HepG2 (cell line): ENCODE measurements around the gene SLC28A1. TPM values are rescaled to one million over a fixed set of nuclear protein-coding genes. Genes with fewer than 3 reads are reported as not detected.

Source experiments
- CCDC6 ChIP-seq: sonication (generic); formaldehyde crosslinking; IDR thresholded peaks from 2 replicates; pipeline ENCODE4 v1.8.1; 2022; ENCODE audit warnings: mild to moderate bottlenecking, missing genetic modification reagents, moderate library complexity
- CHD2 ChIP-seq: IDR thresholded peaks from 2 replicates; pipeline ENCODE4 v1.6.1; 2011; ENCODE audit warnings: low read depth, low read length, improper control_type of control experiment
- CREM ChIP-seq, 2 experiments: sonication (generic) in 1 of 2; formaldehyde crosslinking in 1 of 2; IDR thresholded peaks; 2 replicates each; pipeline versions ENCODE4 v1.4.0 to v1.6.1; 2016 to 2020; ENCODE audit warnings: antibody characterized with exemption in 1 of 2, mild to moderate bottlenecking in 1 of 2, missing genetic modification reagents in 1 of 2
- HBP1 ChIP-seq: IDR thresholded peaks from 2 replicates; pipeline ENCODE4 v1.6.1; 2016; ENCODE audit warnings: low read depth, control low read depth
- ISL2 ChIP-seq: sonication (generic); formaldehyde crosslinking; IDR thresholded peaks from 2 replicates; pipeline ENCODE4 v1.5.0; 2020; ENCODE audit warnings: missing genetic modification reagents
- MLX ChIP-seq: IDR thresholded peaks from 2 replicates; pipeline ENCODE4 v1.6.1; 2016
- MNT ChIP-seq: fragments of 450-650 bp; IDR thresholded peaks from 2 replicates; pipeline ENCODE4 v1.6.1; 2016
- MTERF4 ChIP-seq: sonication (generic); formaldehyde crosslinking; IDR thresholded peaks from 2 replicates; pipeline ENCODE4 v1.8.0; 2023; ENCODE audit warnings: mild to moderate bottlenecking, missing genetic modification reagents
- PHF8 ChIP-seq: sonication (generic); formaldehyde crosslinking; IDR thresholded peaks from 2 replicates; pipeline ENCODE4 v1.5.0; 2020; ENCODE audit warnings: missing genetic modification reagents
- PLRG1 ChIP-seq: fragments of 450-650 bp; conservative IDR thresholded peaks from 2 replicates; pipeline ENCODE4 v1.6.1; 2016
- REL ChIP-seq: sonication (generic); formaldehyde crosslinking; conservative IDR thresholded peaks from 2 replicates; pipeline ENCODE4 v1.8.0; 2022; ENCODE audit warnings: mild to moderate bottlenecking, missing genetic modification reagents, moderate library complexity
- TIGD3 ChIP-seq: sonication (generic); formaldehyde crosslinking; IDR thresholded peaks from 2 replicates; pipeline ENCODE4 v1.5.1; 2020; ENCODE audit warnings: mild to moderate bottlenecking, missing genetic modification reagents, borderline replicate concordance
- ZBTB1 ChIP-seq: sonication (generic); formaldehyde crosslinking; IDR thresholded peaks from 2 replicates; pipeline ENCODE4 v1.4.0; 2020; ENCODE audit warnings: missing genetic modification reagents, borderline replicate concordance
- ZBTB39 ChIP-seq: sonication (generic); formaldehyde crosslinking; IDR thresholded peaks from 2 replicates; pipeline ENCODE4 v1.5.0; 2020; ENCODE audit warnings: missing genetic modification reagents
- ZNF275 ChIP-seq: sonication (generic); formaldehyde crosslinking; IDR thresholded peaks from 2 replicates; pipeline ENCODE4 v1.8.0; 2022; ENCODE audit warnings: missing genetic modification reagents, mild to moderate bottlenecking, inconsistent platforms, borderline replicate concordance
- ZNF552 ChIP-seq: sonication (generic); formaldehyde crosslinking; IDR thresholded peaks from 2 replicates; pipeline ENCODE4 v1.9.0; 2022; ENCODE audit warnings: missing genetic modification reagents, mild to moderate bottlenecking, borderline replicate concordance
- ZNF740 ChIP-seq: sonication (generic); formaldehyde crosslinking; IDR thresholded peaks from 2 replicates; pipeline ENCODE4 v1.4.0; 2020; ENCODE audit warnings: missing genetic modification reagents
- ZZZ3 ChIP-seq: sonication (generic); formaldehyde crosslinking; IDR thresholded peaks from 2 replicates; pipeline ENCODE4 v1.4.0; 2020; ENCODE audit warnings: missing genetic modification reagents, mild to moderate bottlenecking, borderline replicate concordance
- polyA plus RNA-seq, 8 experiments: library from polyadenylated mRNA; depleted of rRNA in 3 of 8; stranded (reverse) in 7 of 8; unstranded in 1 of 8; fragments of >200 nt; fragmentation: Illumina TruSeq in 4 of 8; extraction: Trizol in 4 of 8; gene quantifications; 2 replicates each; pipeline versions ENCODE4 v1.2.1 to v1.2.3, GENCODE V29; 2011 to 2016; ENCODE audit warnings: low read depth in 4 of 8, missing spikeins in 1 of 8, mixed read lengths in 1 of 8; ENCODE audit not compliant: insufficient read depth in 1 of 8
- total RNA-seq, 5 experiments: library from RNA; depleted of rRNA; stranded (reverse); fragments of >200 nt; fragmentation: Illumina TruSeq; extraction: Trizol; gene quantifications; 2 replicates each; pipeline ENCODE4 v1.2.3, GENCODE V29; 2016; ENCODE audit warnings: low read depth in 1 of 5

SLC28A1 gene
- total and polyA plus RNA-seq, 2 of the 13 experiments (the other 11 are each of a cell fraction or from before 2014, with no cell fraction given): 0.31 to 5.8 TPM

- TF ChIP-seq ZNF275 (CRISPR knock-in tag) (0 out of 2 replicates have a peak, but pooled peaks have one; percentile 64), CCDC6 (CRISPR knock-in tag) (peak; percentile 43; the same call in 1 of the 2 replicates), ZNF740 (0 out of 2 replicates have a peak, but pooled peaks have one; percentile 29), MNT (no peak; the same call in 1 of the 2 replicates), PHF8 (CRISPR knock-in tag) (peak; percentile 77), TIGD3 (CRISPR knock-in tag) (0 out of 2 replicates have a peak, but pooled peaks have one; percentile 35), CREM (IDR thresholded peaks at IDR 0.05) (no peak), CREM (CRISPR knock-in tag; IDR thresholded peaks at IDR 0.05) (no peak), MLX (CRISPR knock-in tag) (no peak), ZBTB39 (CRISPR knock-in tag) (peak; percentile 54; the same call in 1 of the 2 replicates), HBP1 (CRISPR knock-in tag) (peak; percentile 71; the same call in 1 of the 2 replicates), ZZZ3 (CRISPR knock-in tag) (peak; percentile 26; the same call in 1 of the 2 replicates), PLRG1 (no peak), ZNF552 (0 out of 2 replicates have a peak, but pooled peaks have one; percentile 7), CHD2 (no peak), REL (CRISPR knock-in tag) (peak; percentile 26; the same call in 1 of the 2 replicates), ISL2 (CRISPR knock-in tag) (peak; percentile 83; the same call in 1 of the 2 replicates), MTERF4 (peak; percentile 90; the same call in 1 of the 2 replicates), ZBTB1 (CRISPR knock-in tag) (no peak)
These were observed 96.7 kb downstream of the SLC28A1 start (continued) for GRCh38 chr15:84981054-84981710.
